KOPT-K1 (cell line): ENCODE data around the gene SMG6.
"Not testable (repeated sequence)": the region's sequence is repeated elsewhere in the genome, so short reads cannot be mapped to it uniquely, and the experiment has no call there.

Experiments
- H3K27ac ChIP-seq: fragments of 200-600 bp; sonication (generic); 2 replicates; pipeline ENCODE4 v1.5.1; 2016; ENCODE audit warnings: antibody characterized with exemption, mild to moderate bottlenecking, low read depth, low read length; ENCODE audit not compliant: poor library complexity, severe bottlenecking
- H3K36me3 ChIP-seq: fragments of 200-600 bp; sonication (generic); 2 replicates; pipeline ENCODE4 v1.5.1; 2017; ENCODE audit warnings: antibody characterized with exemption, mild to moderate bottlenecking, low read length, moderate library complexity; ENCODE audit not compliant: insufficient read depth
- H3K9me3 ChIP-seq: fragments of 200-600 bp; sonication (generic); 2 replicates; pipeline ENCODE4 v1.5.1; 2017; ENCODE audit warnings: antibody characterized with exemption, low read length, mild to moderate bottlenecking; ENCODE audit not compliant: insufficient read depth, poor library complexity, severe bottlenecking

SMG6 gene

DNA sequence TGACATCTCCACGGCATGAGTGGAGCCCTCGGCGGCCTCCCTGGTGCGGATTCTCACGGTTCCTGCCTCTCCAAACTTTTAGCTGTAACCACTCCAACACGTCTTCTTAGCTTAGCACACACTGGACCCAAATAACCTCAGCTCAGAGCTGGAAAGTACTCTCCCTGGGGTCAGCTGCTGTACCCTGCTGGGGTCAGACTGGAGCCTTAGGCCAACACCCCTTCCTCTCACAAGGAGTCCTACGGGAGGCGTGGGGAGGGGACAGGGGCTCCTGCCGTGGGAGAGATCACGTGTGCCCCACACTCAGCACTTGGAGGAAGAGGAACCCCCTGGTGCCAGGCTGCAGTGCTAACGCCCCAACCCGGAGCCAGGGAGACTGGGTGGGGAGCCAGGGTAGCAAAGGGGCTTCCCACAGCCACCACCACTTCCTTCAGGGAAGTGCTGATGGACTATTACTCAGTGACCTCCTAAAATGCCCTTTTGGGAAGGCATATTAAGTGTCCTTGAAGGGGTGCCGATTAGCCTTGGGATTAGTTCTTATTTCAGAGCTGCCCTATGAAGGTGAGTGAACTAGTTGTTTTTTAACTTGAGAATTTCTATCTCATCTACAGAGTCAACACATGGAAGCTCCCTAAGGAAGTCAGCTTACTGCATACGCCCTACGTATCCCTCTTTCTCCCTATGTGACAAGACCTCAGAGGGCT is 124.6 kb downstream of the SMG6 start:
- Histone ChIP-seq H3K9me3 (no peaks in the 10 kb centered on the region), H3K27ac (no peak overlapping the region), H3K36me3 (peaks cover 99% of the 10 kb centered on the region)

- Histone ChIP-seq H3K27ac (no peak overlapping the region), H3K36me3 (peaks cover 99% of the 10 kb centered on the region), H3K9me3 (no peaks in the 10 kb centered on the region)
These were observed 126.3 kb downstream of the SMG6 start for GRCh38 chr17:2177235-2177811.

- Histone ChIP-seq H3K9me3 (no peaks in the 10 kb centered on the region), H3K36me3 (peaks cover 99% of the 10 kb centered on the region), H3K27ac (no peak overlapping the region)
These were observed 127.0 kb downstream of the SMG6 start for GRCh38 chr17:2176499-2177169.

GRCh38 chr17:2175294-2175628 is 128.3 kb downstream of the SMG6 start:
- Histone ChIP-seq H3K9me3 (no peaks in the 10 kb centered on the region), H3K27ac (no peak overlapping the region), H3K36me3 (peaks cover 97% of the 10 kb centered on the region)

DNA sequence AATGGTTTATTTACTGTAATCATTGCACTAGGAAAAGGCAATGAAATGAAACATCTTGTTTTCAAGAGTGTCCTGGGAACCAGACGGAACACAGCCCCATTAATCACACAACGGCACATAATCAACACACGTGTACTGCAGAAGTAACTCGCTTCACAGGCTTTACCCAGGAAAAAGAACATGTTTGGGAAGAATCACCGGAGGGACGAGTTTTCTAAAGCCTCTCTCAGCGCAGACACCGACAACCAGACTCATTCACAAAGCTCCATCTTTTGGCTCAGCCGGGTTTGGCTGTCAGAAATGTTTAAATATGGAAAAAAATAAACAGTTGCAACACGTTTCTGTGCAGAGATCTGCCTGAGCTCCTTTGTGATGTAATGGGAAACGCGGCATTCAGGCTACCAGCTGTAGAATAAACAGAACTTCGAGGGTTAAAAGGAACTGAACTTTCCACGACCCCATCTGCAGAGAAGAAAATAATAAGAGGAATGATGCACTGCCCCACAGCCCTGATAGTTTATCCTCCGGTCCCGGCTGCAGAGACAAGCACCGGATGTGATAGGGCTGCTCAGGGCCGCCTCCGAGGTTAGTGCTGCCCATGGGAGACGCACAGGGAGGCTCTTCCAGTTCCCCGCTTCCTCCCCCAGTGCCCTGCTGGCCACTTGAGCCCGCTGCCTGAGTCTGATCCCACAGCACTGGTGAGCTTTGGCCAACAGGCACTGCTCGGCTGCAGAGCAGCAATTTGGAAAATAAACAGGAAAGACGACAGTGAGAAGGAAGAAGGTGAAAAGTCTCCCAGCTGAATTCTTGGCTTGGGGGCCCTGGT is 128.9 kb downstream of the SMG6 start:
- Histone ChIP-seq H3K9me3 (no peaks in the 10 kb centered on the region), H3K36me3 (peaks cover 97% of the 10 kb centered on the region), H3K27ac (no peak overlapping the region)

GRCh38 chr17:2174014-2174413 is 129.6 kb downstream of the SMG6 start:
- Histone ChIP-seq H3K36me3 (peaks cover 97% of the 10 kb centered on the region), H3K27ac (no peak overlapping the region), H3K9me3 (no peaks in the 10 kb centered on the region)

- no peak overlapping the region for H3K27ac ChIP-seq
- peaks cover 96% of the 10 kb centered on the region for H3K36me3 ChIP-seq
- H3K9me3 ChIP-seq, result no peaks in the 10 kb centered on the region
These were observed 130.6 kb downstream of the SMG6 start for GRCh38 chr17:2172999-2173398.

DNA sequence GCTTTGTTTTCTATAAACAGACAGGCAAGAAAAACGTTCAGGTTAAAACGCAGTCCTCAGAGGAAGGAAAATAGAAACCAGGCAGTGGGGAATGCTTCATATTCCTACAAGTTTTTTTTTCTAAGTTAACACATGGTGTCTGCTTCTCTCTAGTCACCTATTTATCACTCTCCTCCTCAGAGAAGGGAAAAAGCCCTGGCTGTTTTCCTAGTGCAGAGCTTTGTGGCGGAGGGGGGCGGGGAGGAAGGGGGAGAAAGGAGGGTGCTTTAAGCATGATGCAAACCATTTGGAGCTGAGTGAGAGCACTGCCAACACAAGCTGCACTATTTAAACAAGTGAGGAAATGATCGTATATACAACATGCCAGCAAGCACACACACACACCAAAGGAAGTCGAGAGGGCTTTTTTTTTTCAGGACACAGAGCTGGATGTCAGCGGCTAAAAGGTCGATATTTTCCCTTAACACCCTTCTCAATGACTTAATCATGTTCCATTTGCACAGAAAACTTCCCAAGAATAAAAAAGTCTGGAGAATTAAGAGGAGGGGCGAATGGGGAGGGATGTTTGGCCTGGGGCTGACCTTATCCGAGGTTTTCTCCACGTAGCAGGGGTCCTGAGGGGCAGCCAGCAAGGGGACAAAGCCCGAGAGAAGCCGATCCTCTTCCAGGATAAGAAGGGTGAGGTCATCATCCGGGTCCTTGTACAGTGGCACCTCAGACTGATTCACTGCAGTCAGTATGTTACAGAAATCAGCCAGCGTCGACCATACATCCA is 131.3 kb downstream of the SMG6 start:
- Histone ChIP-seq H3K27ac (no peak overlapping the region), H3K36me3 (peaks cover 95% of the 10 kb centered on the region), H3K9me3 (no peaks in the 10 kb centered on the region)

DNA sequence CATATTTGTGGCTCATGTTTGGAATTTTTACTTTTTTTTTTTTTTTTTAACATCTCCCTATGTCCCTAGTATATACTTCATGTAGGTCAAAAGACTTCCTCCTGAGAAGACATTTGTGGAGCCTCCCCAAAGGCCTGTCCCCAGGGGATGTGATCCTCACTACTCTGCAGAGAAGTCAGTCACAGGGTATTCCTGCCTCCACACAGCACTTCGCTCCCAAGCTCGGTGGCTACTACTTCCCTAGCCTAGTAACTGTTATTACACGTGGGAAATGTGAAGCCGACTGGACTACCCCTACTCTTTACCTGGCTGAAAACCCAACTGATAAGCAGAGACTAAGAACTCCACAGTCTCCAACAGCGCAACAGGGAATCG is 131.9 kb downstream of the SMG6 start:
- Histone ChIP-seq H3K27ac (no peak overlapping the region), H3K9me3 (no peaks in the 10 kb centered on the region), H3K36me3 (peaks cover 95% of the 10 kb centered on the region)

- Histone ChIP-seq H3K27ac (no peak overlapping the region), H3K36me3 (peaks cover 95% of the 10 kb centered on the region), H3K9me3 (no peaks in the 10 kb centered on the region)
These were observed 133.6 kb downstream of the SMG6 start for GRCh38 chr17:2170023-2170422.

GRCh38 chr17:2165723-2166122 is 137.9 kb downstream of the SMG6 start:
- not testable (repeated sequence) for H3K27ac ChIP-seq, H3K9me3 ChIP-seq
- H3K36me3 ChIP-seq, result peaks cover 92% of the 10 kb centered on the region

DNA sequence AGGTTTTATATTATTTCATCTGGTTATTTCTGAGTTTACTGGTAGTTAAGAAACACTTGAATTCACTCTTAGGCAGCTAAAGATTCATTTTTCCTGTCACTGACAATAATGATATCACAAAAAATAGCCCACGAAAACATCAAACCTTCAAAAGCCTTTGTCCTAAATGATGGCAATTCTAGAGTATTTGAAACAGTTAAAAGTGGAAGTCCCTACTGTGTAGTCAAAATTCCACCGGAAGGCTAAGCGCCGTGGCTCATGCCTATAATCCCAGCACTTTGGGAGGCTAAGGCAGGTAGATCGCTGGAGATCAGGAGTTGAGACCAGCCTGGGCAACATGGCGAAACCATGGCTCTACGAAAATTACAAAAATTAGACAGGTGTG is 145.2 kb downstream of the SMG6 start:
- H3K9me3 ChIP-seq, result no peaks in the 10 kb centered on the region
- H3K27ac ChIP-seq, result no peak overlapping the region
- H3K36me3 ChIP-seq, result peaks cover 80% of the 10 kb centered on the region

DNA sequence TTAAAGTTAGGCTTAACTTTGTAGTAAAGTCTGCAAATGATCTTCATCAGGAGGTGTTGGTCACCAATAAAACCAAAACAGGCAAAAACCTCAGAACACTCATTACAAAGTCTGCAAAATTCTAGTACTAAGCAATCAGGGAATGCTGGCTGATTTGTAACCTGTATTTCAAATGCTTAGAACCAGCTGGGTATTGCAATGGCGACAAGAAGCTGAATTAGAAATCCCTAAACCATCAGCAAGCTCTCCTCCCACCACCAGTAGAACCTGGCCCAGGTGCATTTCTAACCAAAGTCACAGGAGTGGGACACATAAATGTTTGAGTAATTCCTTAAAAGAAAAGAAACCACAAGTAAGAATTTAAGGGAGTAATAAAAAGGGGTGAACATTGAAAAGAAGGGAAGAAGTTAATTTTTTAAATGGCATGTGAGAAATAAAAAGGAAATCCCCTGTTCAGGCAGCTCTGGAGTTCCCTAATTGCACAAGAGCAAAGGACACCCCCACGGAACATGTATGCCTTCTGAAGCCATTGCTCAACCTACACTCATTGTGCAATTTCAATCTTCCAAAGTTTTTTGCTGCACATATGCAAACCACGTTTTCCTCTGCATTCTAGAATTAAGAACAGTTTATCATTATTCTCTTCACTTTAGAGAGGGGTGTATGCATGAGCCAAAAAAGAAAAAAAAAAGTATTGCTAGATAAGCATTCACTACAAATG is 145.8 kb downstream of the SMG6 start:
- Histone ChIP-seq H3K9me3 (no peaks in the 10 kb centered on the region), H3K36me3 (peaks cover 81% of the 10 kb centered on the region), H3K27ac (no peak overlapping the region)

GRCh38 chr17:2157081-2157480 is 146.5 kb downstream of the SMG6 start:
- H3K9me3 ChIP-seq, result no peaks in the 10 kb centered on the region
- H3K36me3 ChIP-seq, result peaks cover 81% of the 10 kb centered on the region
- no peak overlapping the region for H3K27ac ChIP-seq
